HG03064 (cell line): ENCODE measurements around the gene BBLN.
"Not testable (repeated sequence)": the region's sequence is repeated elsewhere in the genome, so short reads cannot be mapped to it uniquely, and the experiment has no call there.

Experiments
- ATAC-seq: cut with Tn5 transposase; IDR thresholded peaks from one replicate; pipeline ENCODE4 v1.9.1; 2021; ENCODE audit warnings: low read depth; ENCODE audit not compliant: unreplicated experiment

Gene BBLN

DNA sequence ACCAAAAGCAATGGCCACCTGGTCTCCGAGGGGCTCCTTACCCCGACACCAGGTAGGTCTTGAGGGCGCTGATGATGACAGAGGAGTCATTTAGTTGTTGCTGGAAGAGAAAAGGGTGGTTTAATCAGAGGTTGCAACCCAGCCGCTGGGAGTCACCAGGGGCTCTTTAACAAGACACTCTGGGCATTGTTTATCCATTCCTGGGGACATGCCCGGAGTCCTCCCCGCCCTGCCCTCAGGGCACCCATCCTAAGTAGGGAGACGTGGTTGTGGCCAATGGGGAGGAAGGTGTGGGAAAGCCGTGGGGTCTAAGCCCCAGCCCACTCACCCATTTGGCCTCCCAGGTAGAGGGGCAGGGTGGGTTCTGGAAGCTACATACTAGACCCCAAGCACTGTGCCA, 35.6 kb upstream of the BBLN start:
- no peak for ATAC-seq

DNA sequence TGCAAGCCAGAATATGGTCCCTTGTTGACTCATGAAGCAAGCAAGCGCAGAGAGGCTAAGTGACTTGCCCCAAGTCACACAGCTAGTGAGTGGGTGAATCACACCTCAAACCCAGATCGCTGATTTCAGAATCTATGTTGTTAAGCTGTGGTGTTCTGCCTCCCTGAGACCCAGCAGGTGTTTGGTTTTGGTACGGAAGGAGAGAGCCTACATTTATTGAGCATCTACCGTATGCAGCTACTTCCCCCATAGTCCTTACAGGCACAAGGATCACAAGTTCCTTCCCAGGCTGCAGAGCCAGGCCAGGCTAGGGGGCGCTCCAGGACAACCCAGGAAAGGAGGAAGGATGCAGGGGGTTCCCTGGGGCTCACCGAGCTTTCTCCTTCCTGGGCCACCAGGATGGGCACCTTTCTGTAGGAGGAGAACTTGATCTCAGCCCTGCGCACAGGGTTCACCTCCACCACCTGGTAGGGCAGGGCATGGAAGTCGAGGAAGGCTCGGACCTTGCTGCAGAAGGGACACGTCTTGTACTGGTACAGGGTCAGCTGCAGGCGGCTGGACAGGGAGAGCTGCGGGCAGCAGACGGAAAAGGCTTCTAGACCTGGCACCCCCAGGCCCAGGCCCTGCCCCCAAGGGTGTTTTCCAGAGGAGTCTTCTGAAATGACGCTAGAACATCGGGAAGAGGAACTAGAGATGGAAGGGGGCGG, 35.0 kb upstream of the BBLN start:
- ATAC-seq = no peak

DNA sequence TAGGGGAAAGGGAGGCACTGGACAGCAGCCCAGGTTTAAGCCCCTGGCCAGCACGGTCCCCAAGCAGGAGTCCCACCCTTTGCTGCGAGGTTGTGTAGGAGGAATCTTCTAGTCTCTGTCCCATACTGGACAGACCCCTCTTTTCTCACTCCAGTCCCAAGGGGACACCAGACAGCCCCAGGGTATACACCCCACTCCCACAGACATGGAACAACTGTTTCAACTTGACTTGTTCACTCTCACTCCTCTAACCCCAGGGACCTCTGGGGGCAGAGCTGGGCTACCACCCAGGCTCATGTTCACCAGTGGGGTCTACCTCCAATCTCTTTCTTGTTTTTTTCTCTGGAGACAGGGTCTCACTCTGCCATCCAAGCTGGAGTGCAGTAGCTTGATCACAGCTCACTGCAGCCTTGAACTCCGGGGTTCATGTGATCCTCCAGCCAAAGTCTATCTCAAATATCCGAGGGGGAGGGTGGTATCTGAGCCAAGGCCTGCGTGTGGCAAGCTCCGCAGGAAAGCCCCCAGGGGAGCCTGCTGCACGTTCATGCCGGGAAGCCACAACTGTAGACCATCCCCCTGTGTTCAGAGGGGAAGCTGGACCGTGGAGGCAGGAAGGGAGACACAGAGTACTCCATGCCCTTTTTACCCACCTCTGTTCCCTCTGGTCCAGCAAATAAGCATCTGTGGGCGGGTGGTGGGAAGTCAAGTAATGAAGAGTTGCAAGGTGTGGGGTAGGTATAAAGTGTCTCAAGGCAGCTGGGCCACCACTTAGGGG, 34.3 kb upstream of the BBLN start:
- ATAC-seq = no peak

DNA sequence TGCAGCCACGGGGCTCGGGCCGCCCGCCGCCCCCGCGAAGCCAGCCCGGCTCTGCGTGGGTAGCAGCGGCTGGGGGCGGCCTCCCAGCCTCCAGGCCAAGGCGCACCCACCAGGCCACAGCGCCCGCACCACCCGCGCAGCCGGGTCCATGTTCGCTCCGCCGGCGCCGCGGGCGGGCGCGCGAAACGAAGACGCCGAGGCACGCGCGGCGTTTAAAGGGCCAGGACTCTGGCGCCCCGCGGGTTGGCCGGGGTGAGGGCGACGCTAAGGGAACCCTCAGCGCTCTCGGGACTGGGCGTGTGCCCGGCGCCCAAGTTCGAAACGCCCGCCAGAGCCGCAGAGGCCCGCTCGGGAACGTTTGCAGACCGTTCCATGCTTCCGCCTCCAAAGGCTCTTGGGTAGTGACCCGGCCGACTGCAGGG, 32.5 kb upstream of the BBLN start, which contains the start of gene PTGES2:
Gene PTGES2, minus strand, starts transcription at position 162 of the 422 bp plus-strand sequence. Its CDS starts 12 bp downstream, at position 150.
- ATAC-seq = peak; percentile 66

DNA sequence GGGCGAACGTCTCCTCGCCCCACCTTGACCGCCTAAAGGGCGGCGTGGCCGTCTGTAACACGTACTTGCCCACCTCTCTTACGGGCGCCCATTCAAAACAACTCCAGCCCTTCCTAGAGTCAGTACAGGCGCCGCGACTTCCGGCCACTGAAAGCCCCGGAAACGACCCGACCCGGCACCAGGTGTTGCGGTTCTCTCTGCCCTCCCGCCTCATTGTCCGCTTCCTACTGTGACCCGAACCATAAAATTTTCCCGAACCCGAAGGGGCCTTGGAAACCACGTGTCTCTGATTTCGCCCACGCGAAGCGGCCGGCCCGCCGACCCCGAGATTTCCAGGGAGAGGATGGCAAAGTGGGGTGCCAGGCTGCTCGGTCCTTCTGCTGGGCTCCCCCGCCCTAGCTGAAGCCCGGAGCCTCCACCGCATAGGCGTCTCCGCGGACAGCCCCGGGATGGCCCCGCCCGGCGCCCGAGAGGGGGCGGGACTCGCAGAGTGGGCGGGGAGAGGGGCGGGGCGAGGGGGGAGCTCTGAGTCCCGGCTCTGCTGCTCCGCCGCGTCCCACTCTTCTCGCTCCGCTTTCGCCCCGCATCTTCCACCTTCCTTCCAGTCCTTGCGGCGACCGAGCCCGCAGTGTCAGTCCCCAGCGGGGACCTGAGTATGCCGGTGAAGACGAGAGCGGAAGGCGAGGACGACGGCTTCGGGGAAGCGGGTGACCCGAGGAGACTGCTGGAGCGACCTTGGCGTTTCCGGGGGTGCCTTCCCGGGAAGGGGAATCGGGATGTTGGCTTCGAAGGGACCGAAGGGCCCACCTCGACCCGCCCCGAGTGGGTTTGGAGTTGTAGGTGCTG, 31.9 kb upstream of the BBLN start:
- peak; percentile 57 for ATAC-seq

DNA sequence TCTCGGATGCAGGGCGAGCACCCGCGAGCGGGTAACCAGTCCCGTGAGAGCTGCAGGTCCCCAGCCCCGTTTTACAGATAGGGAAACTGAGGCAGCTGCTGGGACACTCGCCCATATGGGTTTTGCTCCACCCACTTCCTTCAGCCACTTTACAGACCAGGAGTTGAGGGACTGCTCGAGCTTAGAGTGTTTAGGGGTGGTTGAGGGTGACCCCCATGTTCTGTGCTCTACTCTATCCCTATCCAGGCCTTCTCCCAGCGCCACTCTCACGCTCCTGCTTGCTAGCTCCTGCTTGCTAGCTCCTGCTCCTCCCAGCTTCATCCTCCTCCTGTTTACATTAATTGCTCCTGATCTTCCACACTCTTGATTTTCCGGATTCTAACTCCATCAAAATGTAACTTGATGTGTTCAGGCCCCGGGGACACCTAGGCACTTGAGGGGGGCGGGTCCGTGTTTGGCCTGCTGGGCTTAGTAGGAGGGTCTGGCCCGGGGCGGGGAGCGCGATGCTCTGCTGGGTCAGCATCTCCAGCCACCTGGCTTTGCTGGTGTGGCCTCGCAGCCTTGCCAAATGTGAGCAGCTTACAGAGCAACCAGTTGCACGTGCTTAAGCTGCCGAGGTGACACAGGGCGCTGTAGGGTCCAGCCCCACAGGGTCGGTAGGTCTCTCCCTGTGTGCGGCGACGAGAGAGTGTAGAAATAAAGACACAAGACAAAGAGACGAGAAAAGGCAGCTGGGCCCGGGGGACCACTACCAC, 31.1 kb upstream of the BBLN start:
- ATAC-seq = no peak

DNA sequence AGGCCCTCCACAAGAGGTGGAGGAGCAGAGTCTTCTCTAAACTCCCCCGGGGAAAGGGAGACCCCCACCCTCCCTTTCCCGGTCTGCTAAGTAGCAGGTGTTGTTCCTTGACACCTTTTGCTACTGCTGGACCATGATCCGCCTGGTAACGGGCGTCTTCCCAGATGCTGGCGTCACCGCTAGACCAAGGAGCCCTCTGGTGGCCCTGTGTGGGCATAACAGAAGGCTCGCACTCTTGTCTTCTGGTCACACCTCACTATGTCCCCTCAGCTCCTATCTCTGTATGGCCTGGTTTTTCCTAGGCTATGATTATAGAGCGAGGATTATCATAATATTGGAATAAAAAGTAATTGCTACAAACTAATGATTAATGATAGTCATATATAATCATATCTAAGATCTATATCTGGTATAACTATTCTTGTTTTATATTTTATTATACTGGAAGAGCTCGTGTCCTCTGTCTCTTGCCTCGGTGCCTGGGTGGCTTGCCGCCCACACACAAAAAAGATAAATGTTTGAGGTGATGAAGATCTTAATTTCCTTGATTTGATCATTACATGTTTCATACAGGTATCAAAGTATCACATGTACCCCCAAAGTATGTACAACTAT, 30.0 kb upstream of the BBLN start:
- ATAC-seq = not testable (repeated sequence)

DNA sequence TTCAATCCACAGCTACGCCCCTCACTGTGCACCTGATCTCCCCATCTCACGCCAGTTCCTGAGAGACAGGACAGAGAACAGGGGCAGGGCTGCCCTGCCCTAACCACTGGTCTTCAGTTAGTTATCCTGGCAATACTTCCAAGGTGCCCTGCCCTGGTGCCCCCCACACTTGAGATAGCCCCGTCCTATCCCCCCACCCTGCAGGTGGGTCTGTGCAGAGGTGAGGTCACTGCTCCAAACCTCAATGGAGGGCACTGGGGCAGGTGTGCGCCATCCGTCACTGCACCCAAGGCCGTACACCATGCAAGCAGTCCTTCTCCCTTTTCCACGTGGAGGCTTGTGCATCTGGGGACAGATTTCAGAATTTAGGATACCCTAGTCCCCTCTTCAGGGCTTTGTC, 29.4 kb upstream of the BBLN start:
- ATAC-seq = not testable (repeated sequence)

DNA sequence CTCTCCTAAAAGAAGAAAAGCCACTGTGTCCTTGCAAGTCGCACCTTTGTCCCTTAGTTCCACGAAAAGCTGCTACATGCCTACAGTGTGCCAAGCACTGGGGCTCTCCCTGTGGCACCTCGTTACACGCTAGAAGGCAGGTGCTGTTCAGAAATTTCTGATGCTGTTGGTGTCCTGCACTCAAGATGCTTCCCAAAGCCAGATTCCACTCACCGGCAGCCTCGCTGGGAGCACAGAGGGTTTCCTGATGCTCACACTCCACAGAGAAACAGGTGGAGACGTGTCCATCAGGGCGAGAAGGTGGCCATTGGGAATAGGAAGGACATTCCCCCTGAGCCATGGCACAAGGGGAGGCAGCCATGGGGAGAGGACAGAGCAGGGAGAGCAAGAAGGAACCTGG, 28.7 kb upstream of the BBLN start:
- ATAC-seq = not testable (repeated sequence)

DNA sequence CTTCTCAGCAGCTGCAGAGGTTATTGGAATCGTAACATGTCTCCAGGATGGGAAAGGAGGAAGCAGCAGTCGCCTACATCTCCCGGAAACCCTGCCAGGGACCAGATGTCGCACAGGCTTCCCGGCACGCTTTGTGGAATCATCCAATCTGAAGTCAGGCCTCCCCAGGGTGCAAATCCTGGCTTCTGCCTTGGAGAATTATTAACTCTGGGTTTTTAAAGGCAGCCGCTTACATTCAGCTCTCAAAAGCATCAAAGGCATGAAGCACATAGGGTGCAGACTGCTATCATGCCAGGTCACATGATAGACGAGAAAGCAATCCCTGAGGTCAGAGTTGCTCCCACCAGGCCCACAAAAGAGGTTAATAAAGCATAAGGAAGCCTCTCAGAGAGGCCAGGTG, 27.9 kb upstream of the BBLN start:
- ATAC-seq = not testable (repeated sequence)

DNA sequence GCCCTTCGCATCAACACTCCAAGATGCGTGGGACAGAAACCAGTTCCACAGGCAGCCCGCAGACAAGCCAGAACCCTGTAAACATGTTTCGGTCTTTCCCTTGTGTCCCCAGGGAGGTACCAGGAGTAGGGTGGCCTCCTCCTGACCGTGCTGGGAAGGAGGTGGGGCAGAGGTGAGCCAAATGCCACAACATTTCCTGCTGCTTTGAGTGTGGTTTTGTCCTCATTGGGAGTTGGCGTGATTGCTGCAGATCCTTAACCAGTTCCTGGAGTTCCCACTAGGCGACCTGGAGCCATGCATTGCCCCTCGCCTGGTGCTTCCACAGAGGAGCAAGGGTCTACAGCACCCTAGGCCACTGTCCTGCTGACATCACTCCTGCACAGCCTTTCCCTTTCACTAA, 24.5 kb upstream of the BBLN start:
- not testable (repeated sequence) for ATAC-seq

DNA sequence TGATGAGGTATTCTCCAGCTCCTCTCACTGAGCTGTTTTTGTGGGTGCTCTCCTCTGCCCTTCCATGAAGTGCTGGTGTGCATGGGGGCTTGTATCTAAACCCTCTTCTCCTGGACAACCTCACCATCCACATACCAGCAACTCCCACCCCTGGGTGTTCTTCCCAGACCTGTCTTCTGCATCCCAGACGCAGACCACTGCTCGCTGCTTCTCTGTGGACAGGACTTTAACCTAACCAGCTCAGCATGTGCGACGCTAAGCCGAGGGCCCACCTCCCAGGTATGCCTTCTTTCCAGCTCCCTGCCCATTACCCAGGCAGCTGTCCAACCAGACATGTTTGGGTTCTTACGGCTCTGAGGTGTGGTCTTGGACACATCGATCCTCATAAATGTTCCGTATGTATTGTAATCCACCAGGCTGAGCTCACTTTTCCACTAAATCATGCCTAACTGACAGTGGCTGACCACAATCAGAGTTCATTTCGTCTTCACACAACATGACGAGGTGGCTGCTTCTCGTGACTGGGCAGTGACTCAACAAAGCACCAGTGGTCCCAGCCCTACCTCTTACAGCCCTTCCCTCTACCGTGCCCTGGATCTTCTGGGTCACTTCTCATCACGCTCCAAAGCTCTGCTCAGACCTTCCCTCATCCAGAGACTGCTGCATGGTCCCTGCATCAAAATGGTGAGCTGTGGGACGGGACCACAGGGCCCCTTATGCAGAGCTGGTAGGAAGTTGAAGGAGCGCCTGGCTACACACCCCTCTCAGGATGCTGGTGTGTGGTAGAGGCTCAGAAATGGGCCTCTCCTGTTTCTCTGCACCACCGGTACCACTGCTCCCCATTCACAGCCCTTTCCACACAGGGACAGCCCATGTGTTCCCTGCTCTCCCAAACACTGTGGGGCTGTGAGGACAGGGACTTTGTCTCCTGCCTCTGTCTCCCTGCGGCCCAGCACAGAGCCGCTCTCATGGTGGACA, 23.0 kb upstream of the BBLN start:
- ATAC-seq = no peak

DNA sequence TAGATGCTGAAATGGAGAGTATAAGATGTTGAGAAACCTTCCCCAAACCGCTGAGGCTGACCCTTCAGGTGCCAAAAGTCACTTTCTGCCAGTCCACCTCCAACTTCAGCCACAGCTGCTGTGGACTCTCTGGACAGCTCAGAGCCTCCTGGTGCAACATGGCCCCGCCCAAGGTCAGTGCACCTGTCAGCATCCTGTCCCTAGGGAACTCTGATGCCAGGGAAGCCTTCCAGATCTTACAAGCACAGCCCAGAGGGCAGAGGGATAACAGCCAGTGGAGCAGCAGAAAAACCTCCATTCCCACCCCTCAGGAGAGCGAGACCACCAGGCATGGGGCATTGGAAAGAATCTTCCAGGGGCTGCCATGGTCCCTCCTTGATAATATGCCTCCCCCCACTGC, 22.1 kb upstream of the BBLN start:
- ATAC-seq = no peak

DNA sequence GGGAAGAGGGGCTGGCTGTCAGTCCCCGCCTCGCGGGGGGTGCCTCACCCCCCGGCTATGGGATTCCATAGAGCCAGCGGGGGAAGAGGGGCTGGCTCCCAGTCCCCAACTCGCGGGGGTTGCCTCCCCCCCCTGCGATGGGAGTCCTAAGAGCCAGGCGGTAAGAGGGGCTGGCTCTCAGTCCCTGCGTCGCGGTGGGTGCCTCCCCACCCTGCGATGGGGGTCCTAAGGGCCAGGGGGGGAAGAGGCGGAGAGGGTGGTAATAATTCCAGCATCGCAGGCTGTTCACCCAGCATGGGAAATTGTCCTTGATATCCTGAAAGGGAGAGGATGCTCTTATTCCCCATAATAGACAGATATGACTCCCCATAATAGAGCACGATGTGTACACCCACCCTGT, 20.4 kb upstream of the BBLN start:
- no peak for ATAC-seq

DNA sequence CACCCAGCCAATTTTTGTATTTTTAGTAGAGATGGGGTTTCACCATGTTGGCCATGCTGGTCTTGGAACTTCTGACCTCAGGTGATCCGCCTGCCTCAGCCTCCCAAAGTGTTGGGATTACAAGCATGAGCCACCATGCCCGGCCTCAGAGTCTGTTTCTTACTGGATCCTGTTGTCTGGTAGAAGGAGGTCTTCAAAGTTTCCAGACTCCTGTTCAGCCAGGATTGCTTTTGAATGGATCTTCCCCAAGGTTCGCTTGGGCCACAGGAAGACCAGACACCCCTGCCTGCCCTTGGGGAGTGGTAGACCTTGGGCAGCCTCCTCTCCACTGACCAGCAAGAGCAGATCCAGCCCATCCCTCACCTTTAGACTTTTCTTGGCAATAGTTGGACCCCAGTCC, 18.5 kb upstream of the BBLN start:
- no peak for ATAC-seq

DNA sequence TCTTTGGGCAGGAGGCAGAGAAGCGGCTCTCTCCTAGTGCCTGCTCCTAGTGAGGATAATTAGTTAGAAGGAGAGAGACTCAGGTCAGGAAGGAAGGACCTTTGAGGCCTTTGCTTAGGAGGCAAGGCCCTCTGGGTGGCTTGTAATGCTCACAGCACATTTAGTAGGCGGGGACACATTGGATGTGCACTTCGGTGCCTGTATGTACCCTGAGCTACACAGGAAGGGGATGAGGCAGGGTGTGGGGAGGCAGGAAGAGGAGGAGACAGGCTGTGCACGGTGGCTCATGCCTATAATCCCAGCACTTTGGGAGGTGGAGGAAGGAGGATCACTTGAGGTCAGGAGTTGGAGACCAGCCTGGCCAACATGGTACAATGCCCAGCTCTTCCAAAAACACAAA, 18.0 kb upstream of the BBLN start:
- ATAC-seq = no peak

DNA sequence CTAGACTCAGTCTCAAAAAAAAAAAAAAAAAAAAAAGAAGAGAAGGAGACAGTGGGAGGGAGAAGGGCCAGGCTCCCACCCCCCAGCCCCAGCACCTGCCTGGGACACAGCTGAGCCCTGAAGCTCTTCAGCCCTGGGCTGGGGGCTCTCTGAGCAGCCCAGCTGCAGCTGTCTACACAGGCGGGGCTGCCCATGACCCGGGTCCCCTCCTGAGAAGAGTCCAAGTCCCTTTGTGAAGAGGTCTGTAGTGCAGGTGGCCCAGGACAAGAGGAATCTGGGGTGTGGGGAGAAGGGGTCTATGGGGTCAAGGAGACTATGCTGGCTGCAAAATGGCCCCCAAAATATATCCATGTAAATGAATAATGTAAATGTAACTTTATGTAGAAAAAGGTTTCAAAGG, 17.5 kb upstream of the BBLN start:
- ATAC-seq = no peak

DNA sequence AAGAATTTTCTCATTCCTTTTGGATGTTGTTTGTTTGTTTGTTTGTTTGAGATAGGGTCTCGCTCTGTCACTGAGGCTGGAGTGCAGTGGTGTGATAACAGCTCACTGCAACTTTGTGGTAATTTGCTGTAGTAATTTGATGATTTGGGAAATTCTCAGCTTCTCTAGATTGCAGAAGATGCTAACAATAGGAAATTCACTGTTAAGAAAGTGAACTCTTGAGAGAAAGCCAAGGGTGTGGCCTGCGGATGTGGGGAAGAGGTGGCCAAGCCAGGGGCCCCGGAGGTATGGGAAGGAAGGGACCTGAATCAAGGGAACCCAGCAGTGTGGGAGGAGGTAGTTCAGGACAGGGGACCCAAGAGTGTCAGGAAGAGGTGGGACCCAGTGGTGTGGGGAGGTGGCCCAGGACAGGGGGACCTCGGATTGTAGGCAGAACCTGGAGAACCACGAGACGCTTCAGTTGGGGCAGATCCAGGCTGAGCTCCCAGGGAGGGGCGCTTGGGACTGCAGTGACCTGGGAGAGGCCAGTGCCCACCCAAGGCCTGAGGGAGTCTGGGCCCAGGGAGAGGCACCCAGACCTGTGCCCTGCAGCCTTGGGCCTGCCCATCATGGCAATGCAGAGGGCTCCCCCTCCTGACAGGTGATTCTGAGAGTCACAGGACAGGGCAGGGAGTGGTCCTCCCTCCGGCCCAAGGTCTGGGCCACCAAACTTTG, 16.4 kb upstream of the BBLN start:
- no peak for ATAC-seq
